HG02678 (cell line): ENCODE measurements around the gene SUPT3H.
"Not testable (repeated sequence)": the region's sequence is repeated elsewhere in the genome, so short reads cannot be mapped to it uniquely, and the experiment has no call there.

ENCODE experiments used
- ATAC-seq: cut with Tn5 transposase; IDR thresholded peaks from one replicate; pipeline ENCODE4 v1.9.1; 2021; ENCODE audit warnings: mild to moderate bottlenecking, moderate library complexity; ENCODE audit not compliant: unreplicated experiment

Gene SUPT3H

DNA sequence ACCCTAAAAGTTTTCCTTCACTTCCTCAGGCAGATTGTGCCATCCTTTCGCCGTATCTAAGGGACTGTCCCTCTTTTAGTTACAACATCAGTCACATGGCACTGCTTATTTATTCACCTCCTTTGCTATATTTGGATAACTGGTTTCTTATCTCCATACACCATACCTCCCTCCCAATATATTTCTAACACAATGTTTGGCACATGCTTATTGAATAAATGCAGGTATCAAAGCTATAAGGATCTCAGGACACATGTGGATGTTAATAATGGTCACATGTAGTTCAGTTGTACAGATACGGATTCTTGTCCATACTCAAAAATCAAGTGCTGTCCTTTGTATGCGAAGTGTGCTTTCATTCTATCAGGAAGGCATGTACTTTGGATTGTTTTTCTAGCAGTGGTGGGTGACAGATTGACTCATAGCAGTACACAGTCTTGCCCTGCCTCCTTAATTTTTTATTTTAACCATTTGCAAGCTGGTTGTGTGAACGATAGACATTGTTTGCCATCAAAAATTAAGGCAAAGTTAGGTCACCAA, 456.7 kb downstream of the SUPT3H start:
- ATAC-seq: no peak

DNA sequence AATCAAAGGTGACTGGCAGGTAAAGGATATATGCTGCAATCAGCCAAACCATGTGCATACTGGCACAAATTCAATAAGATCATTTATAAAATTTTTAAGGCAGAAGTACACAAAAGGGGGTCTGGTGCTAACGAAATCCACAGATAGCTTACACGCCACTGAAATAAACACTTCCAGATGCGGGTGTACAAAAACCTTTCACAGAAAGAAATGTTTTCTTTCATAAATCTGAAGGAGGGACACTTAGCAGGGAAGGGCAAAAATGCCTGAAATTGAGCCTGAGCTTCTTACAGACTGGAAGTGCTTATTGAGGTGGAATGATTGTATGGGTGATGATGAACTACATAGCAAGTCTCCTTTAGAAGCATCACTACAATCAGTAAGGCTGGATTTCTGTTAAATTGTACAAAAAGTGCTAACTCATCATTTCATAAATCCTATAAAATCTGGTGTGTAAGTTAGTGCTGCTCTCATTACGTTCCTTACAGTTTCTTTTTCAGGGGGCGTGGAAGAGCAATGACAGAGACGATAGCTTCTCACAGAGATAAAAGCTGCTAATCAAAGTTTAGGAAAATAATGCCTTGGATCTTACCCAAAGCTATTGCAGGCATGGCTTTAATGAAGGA, 458.9 kb downstream of the SUPT3H start:
- ATAC-seq: no peak

DNA sequence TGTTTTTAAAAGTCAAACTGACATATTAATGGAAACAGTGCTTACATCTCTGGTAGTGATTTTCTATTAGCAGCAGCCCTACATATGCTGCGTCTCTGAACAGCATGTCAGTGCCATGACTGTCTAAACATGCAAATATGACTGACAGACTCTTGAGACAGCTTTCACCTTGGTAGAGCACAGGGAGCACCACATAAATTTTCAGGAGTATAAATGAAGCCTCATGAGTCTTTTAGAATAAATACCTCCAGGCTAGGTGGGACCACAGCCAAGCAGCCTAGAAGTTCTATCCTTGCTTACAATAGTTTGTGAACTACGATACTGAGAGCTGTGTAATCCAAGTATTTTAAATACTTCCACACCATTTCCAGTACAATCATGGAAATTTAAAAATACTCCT, 460.3 kb downstream of the SUPT3H start:
- ATAC-seq: no peak

DNA sequence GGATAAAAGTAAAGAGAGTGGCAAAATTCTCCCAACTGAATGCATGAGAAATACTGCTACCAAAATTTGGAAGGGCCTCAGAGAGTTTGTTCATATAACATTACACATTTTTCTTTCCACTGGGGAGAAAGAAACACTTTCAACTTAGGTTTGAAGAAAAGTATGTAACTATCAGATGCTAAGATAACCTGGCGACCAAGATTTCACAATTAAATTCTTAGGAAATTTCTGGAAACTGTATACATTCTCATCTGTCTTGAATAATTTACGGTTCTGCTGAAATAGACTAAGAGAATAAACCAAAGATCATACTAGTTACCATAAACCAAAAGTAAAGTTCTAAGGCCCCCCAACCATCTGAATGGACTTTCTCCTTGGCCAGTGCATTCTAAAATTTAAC, 462.6 kb downstream of the SUPT3H start:
- no peak for ATAC-seq

DNA sequence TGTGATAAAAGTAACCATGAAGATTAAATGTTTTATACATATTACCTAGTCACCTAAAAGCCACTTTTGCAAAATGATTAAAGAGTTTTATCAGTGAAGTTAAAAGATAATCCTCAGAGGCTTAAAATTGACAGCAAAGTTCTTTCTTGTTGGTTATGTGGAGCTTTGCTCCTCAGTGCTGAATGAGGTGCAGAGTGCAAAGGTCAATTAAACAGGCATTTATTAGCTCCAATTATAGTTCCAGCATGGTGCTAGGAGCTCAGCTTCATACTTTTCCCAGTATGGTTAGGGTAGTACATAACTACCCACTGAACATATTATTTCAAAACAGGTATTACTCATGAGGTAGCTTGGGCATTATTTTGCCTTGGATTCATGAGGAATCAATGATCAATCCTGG, 463.6 kb downstream of the SUPT3H start:
- no peak for ATAC-seq

DNA sequence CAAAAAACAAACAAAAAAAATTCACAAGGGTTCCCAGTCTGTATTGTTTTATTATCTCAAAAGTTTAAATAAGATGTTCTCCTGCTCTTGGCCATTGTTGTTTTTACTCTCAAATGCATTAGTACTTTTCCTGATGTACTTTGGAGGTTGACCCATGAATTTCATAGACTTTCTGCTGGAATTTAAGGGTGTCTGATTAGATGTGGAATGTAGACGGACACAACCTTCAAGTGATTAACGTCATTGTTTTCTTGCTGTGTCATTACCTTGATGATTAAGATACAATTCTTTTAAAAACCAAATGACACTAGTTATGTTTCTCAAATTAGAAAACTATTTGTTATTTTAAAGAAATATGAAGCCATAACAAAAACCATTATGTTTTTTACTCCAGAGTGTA, 471.0 kb downstream of the SUPT3H start:
- no peak for ATAC-seq

DNA sequence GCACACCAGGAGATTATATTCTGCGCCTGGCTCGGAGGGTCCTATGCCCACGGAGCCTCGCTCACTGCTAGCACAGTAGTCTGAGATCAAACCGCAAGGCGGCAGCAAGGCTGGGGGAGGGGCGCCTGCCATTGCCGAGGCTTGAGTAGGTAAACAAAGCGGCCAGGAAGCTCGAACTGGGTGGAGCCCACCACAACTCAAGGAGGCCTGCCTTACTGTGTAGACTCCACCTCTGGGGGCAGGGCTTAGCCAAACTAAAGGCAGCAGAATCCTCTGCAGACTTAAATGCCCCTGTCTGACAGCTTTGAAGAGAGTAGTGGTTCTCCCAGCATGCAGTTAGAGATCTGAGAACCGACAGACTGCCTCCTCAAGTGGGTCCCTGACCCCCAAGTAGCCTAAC, 477.4 kb downstream of the SUPT3H start:
- not testable (repeated sequence) for ATAC-seq

DNA sequence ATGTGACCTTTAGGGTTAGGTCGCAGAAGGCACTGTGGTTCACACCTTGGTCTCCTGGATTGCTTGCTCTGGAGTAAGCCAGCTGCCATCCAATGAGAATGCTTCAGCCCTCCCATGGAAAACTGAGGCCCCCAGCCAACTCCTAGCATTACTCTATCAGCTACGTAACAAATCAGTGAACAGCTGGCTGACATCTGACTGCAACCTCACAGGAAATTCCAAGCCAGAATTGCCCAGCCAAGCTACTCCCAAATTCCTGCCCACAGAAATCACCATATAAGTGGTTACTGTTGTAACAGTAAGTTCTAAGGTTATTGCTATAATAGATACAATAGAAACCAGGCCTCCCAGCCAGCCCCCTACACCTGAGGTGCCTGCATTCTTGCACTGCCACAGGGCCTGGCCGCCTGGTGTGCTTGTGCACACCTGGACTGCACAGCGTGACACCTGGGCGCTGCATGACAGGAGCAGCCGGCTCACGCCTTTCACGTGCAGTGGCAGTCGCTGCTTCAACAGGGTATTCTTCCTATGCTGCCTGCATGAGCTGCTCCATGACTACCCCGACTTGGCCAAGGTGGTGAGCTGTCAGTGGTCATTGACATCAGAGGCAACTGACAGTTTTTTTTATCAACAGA, 479.3 kb downstream of the SUPT3H start:
- no peak for ATAC-seq

DNA sequence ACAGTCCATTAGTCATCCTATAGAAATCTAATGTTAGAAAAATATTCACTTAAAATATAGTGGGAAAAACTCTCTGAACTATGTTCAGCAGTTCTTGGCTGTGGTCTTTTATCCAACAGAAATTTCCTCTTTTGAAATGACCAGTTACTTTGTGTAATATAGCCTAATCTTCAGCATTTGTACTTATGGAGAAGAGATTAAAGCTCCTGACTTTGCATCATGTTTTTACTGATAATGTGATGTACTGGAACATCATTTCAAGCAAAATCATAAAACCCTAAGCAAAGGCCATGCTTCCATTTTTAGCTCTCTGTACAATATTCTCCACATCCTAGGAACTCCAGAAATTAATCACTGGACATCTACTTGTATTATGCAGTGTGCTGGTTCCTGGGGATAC, 480.4 kb downstream of the SUPT3H start:
- ATAC-seq: no peak

DNA sequence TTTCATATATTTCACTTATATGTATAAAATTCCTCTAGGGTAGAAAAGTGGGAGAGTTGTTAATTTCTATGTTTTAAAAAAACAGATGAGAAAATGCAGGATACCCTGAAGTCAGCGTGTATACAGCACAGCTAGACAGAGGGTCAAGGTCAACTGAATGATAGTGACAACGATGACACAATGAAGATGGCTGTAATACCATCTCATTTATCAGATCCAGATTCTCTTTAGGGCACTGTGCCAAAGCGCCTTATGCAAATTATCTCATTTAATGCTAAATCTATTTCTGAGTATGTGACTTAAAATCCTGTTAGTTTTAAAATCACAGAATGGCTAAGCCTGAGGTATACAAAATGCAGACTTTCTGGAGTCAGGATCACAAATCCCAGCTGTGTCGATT, 481.0 kb downstream of the SUPT3H start:
- ATAC-seq: no peak

DNA sequence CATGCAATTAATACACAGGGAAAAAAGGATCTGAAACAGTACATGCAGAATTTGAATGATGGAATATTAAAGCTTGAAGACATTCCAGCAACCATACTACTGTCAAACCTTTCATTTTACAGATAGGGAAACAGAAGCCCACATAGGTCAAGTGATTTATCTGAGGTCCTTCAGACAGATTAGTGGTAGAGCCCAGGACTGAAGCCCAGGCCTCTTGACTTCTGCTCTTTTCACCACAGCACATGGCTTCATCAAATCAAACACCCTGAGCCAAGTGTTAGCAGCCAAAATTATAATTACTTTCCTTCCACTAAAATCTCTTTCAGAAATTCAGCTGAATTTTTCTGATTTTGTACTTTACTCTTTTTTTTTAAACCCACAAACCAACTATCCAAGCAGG, 485.2 kb downstream of the SUPT3H start:
- ATAC-seq: no peak

DNA sequence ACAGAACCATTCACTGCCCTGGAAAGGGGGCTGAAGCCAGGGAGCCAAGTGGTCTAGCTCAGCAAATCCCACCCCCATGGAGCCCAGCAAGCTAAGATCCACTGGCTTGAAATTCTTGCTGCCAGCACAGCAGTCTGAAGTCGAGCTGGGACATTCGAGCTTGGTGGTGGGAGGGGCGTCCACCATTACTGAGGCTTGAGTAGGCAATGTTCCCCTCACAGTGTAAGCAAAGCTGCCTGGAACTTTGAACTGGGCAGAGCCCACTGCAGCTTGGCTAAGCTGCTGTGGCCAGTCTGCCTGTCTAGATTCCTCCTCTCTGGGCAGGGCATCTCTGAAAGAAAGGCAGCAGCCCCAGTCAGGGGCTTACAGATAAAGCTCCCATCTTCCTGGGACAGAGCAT, 498.7 kb downstream of the SUPT3H start:
- not testable (repeated sequence) for ATAC-seq

DNA sequence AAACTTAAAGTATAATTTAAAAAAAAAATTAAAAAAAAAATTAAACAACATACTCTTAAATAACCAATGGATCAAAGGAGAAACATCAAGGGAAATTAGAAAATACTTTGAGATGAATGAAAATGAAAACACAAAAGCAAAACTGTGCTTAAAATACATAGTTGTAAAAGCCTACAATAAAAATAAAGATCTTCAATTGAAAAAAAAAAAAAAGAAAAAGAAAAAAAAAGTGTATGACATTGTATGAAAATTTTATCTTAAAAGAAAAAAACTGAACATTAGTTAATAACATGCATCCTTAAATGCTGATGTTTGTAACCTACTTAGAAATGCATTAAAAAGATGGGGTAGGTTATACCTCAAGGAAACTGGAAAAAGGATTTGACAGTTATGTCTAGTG, 501.1 kb downstream of the SUPT3H start:
- ATAC-seq: not testable (repeated sequence)

DNA sequence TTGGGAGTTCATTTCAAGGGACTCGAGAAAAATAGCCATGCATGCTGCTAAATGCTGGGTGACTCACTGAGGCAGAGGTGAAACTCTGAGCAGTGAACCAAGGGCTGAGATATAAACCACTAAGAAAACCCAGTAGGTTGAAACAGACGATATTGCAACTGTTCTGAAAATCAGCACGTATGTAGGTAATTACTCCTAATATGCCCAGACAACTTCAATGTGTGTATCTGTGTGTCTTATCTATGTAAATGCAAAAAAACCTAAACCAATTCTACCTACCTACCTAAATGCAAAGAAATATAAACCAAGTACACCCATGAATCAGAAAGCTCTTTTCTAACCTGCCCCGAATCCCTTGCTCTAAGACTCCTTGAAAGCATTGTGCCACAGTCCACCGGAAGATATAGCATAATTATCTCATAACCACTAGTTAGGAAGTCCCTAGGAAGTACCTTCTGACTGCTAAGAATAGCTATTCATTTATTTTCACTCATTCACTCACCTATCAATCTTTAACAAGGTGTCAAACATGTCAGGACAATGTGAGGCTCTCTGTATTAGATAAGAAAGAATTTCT, 508.3 kb downstream of the SUPT3H start:
- peak; percentile 71 for ATAC-seq

DNA sequence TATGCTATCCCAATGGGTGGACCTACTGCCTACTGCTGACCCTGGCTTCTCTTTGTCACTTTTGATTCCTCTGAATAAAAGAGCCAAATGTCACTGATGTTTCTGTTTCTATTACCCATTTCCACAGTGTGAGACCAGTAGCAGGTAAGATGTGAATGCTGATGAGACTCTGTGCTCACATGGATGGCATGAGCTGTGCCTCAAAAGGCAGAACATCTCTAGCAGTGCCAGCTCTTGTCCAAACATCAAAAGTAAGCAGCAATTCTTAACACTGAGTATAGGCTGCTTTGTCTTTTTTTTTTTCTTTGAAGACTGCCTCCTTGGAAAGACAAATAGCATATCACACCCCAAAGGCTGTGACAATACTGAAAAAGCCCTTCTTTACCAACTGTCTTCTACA, 508.8 kb downstream of the SUPT3H start:
- ATAC-seq: peak; percentile 9

DNA sequence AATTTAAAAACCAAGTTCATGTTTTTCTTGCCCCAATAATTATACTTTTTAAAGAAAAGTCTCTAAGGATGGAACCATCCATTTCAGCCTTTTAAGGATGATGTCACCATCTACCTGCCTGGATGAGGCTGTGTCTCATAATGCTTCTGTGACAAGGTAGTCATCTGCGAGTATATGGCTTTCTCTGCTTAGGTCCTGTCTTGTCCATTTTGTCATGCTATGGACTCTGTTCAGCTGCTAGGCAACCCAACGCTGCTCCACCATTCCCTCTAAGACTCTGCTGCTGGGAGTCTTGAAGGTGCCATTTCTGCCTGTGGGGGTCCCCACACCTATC, 509.4 kb downstream of the SUPT3H start:
- peak; percentile 40 for ATAC-seq

DNA sequence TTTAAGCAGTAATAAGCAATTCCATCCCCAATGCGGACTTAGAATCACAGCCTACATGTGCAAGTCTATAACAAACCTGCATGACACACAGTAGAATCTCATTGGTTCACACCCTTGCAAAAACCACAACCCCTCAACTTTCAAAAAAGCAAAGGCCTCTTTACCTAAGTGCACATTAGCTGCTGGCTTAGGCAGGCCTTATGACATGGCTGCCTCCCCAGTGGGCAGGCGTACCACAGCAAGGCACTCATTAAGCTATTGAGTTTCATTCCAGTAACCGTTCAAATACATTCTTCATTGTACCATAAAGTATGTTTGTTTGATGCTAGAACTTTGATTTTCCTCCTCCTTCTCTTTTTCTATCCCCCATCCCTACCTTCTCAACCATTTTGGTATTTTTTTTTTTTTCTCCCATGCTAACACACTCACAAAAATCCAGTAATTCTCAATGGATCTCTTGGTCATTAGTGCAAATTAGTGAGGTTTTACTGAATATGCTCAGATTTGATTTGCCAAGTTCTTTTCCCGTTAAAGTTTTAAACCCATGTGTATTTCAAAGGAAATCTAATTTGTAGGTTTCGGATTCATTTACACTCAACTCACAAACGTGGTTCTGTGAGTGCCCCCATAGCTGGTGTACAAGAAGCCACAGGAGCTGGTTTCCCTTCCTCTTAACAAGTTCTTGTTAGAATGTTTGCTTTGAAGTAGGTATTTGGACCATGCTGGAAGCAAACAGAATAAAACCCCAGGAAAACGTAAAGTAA, 510.0 kb downstream of the SUPT3H start:
- ATAC-seq: peak; percentile 70

DNA sequence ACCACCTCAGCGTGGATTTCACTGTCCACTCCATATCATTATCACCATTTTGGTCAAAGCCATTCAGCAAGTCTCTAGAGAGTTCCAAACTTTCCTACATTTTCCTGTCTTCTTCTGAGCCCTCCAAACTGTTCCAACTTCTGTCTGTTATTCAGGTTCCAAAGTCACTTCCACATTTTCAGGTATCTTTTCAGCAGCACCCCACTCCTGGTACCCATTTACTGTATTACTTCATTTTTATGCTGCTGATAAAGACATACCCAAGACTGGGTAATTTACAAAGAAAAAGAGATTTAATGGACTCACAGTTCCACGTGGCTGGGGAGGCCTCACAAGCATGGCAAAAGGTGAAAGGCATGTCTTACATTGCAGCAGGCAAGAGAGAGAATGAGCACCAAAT, 512.5 kb downstream of the SUPT3H start:
- not testable (repeated sequence) for ATAC-seq

DNA sequence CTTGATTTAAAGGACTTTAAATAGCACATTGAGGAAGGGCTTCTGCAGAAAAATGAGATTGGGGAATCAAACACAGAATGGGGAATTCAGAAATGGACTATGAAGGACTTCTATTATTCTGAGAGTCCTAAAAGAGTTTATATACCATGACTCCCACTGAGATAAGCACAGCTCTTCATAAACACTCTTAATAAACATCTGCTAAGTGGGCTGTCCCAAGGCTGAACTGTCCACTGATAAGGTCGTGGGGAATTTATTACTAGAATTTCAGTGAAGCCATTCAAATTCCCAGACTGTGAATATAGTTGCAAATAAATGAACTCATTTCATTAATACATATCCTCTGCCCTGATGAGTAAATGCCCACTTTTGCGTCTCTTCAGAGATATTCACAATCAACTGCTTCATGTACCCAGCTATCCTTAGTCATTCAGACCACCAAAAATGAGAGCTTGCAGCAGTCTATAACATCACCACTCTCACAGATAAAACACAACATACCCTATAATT, 517.8 kb downstream of the SUPT3H start:
- no peak for ATAC-seq

DNA sequence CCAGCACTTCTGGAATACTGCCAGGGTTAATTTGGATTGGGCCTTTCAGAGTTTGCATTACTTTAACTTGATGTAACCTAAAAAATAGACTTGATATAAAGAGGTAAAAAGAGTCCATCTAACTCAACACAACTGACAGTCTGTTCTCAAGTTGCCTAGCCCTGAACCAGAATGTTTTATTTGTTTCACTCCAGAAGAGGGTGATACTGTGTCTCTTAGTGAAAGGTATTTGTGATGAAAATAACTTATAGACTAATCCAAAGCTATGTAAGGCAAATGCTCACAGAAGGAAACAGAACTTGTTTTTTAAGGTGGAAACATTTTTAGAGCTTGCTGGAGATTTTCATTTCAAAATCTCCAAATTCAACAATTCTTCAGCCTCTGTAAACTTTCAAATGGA, 518.7 kb downstream of the SUPT3H start:
- no peak for ATAC-seq

DNA sequence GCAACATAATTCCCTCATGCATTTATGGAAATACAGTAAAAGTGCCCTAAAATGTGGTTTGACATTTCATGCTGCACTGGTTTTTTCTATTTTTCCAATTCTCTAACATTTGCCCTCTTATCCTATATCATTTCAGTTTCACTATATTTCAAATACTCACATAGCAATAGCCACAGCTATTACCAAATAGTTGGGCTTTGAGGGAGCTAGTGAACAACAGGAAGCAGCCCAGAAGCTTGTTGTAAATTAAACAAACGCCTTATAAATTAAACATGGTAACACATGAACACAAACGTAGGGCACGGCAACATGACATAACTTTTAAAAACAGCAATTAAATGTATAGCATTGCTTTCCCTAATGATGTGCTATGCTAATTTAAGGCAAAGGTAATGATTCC, 521.3 kb downstream of the SUPT3H start:
- ATAC-seq: no peak
